GM12892 (cell line): Measurements from ENCODE around the gene KRTAP9-1.

ENCODE experiments used
- POLR2A ChIP-seq: IDR thresholded peaks from 2 replicates; pipeline ENCODE4 v1.6.1; 2011; ENCODE audit warnings: low read depth, low read length, control low read depth
- POLR2AphosphoS5 ChIP-seq: IDR thresholded peaks from 2 replicates; pipeline ENCODE4 v1.6.1; 2011; ENCODE audit warnings: low read depth, low read length, control low read depth

- TF ChIP-seq POLR2AphosphoS5 (no peak), POLR2A (no peak)
Measured at GRCh38 chr17:41226051-41226450, 36.4 kb downstream of the KRTAP9-1 start.
